Osteocyte (in vitro differentiated cells): ENCODE measurements around the gene CFAP100. TPM values are rescaled to one million over a fixed set of nuclear protein-coding genes. Genes with fewer than 3 reads are reported as not detected.
A peak's percentile ranks its signal among the peaks of the same experiment; 100 is the strongest.

Experiments
- DNase-seq: peaks from one replicate; pipeline ENCODE4 v3.0.0; 2021; ENCODE audit warnings: mixed read lengths; ENCODE audit not compliant: unreplicated experiment; ENCODE audit errors: extremely low spot score
- H3K27ac Mint-ChIP-seq: one replicate; pipeline ENCODE4 v1.8.0; 2021; ENCODE audit warnings: mild to moderate bottlenecking, mixed read lengths; ENCODE audit not compliant: unreplicated experiment
- H3K27me3 Mint-ChIP-seq: one replicate; pipeline ENCODE4 v1.8.0; 2021; ENCODE audit warnings: mixed read lengths; ENCODE audit not compliant: unreplicated experiment
- H3K36me3 Mint-ChIP-seq: one replicate; pipeline ENCODE4 v1.8.0; 2021; ENCODE audit warnings: mixed read lengths; ENCODE audit not compliant: unreplicated experiment
- H3K4me1 Mint-ChIP-seq: one replicate; pipeline ENCODE4 v1.8.0; 2021; ENCODE audit warnings: mixed read lengths; ENCODE audit not compliant: unreplicated experiment
- H3K4me3 Mint-ChIP-seq: one replicate; pipeline ENCODE4 v1.8.0; 2021; ENCODE audit warnings: mild to moderate bottlenecking, moderate library complexity, mixed read lengths; ENCODE audit not compliant: unreplicated experiment
- H3K9me3 Mint-ChIP-seq: one replicate; pipeline ENCODE4 v1.8.0; 2021; ENCODE audit warnings: mixed read lengths; ENCODE audit not compliant: unreplicated experiment
- total RNA-seq: library from RNA; stranded (reverse); gene quantifications from 2 replicates; pipeline ENCODE4 v1.2.1, GENCODE V29; 2021
- TF ChIP-seq, protein P1 (sequence below): fragments of 200-600 bp; sonication (generic); IDR thresholded peaks from 2 replicates; pipeline ENCODE4 v1.5.0; 2021; ENCODE audit warnings: antibody characterized with exemption, mild to moderate bottlenecking, moderate library complexity

CFAP100 gene
- total RNA-seq, 1 donor from 2014 or later: not detected

- H3K9me3 Mint-ChIP-seq: no peaks in the 10 kb centered on the region
- TF ChIP-seq, protein P1, sequence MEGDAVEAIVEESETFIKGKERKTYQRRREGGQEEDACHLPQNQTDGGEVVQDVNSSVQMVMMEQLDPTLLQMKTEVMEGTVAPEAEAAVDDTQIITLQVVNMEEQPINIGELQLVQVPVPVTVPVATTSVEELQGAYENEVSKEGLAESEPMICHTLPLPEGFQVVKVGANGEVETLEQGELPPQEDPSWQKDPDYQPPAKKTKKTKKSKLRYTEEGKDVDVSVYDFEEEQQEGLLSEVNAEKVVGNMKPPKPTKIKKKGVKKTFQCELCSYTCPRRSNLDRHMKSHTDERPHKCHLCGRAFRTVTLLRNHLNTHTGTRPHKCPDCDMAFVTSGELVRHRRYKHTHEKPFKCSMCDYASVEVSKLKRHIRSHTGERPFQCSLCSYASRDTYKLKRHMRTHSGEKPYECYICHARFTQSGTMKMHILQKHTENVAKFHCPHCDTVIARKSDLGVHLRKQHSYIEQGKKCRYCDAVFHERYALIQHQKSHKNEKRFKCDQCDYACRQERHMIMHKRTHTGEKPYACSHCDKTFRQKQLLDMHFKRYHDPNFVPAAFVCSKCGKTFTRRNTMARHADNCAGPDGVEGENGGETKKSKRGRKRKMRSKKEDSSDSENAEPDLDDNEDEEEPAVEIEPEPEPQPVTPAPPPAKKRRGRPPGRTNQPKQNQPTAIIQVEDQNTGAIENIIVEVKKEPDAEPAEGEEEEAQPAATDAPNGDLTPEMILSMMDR: no peak
- peak overlapping the region; percentile 88 for H3K4me3 Mint-ChIP-seq
- H3K27ac Mint-ChIP-seq: peak overlapping the region; percentile 76
- H3K27me3 Mint-ChIP-seq: no peaks in the 10 kb centered on the region
- no peak for DNase-seq
- H3K4me1 Mint-ChIP-seq: peaks cover 37% of the 10 kb centered on the region
- peaks cover 40% of the 10 kb centered on the region for H3K36me3 Mint-ChIP-seq
These were observed 77.7 kb downstream of the CFAP100 start for GRCh38 chr3:126472277-126473006.

GRCh38 chr3:126473292-126474168 lies 78.8 kb downstream of the CFAP100 start:
- TF ChIP-seq, protein P1: no peak
- peaks cover 32% of the 10 kb centered on the region for H3K36me3 Mint-ChIP-seq
- H3K27ac Mint-ChIP-seq: peak overlapping the region; percentile 57
- H3K9me3 Mint-ChIP-seq: no peaks in the 10 kb centered on the region
- H3K27me3 Mint-ChIP-seq: no peaks in the 10 kb centered on the region
- DNase-seq: no peak
- peak overlapping the region; percentile 88 for H3K4me3 Mint-ChIP-seq
- peaks cover 37% of the 10 kb centered on the region for H3K4me1 Mint-ChIP-seq

DNA sequence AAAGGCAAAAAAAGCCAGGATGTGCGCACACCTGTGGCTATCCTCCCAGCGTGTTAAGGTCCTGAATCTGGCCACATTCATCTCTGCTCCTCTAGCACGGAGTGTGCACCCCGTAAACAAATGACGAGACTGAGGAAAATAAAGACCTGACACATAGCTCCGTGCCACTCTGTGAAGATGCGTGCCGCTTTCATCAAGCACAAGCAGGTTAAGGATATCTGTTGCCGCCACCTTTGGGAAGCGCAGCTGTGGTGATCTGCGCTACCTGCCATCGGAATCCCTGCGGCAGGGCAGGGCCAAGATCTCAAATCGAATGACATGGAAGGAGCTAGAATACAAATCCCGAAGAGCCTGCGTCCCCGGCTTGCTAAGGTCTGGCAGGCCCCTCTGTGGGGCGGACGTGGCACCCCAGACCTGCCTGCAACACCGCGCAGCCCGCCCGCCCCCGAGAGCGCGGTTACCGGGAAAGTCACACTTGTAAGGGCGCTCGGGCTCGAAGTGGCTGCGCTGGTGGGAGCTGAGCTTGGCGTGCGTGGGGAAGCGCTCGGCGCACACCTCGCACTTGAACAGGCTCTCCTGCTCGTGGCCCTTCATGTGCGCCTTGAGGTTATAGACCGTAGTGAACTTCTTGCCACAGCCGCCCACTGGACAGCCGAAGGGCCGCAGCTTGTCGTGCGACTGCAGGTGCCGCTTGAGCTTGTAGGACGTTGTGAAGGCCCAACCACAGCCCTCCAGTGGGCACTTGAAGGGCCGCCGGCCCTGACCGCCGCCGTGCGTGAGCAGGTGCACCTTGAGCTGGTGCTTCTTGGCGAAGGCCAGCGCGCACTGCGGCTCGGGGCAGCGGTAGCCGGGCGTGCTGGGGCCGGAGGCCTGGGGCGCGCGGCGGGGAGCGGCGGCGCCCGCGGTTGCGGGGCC lies 80.0 kb downstream of the CFAP100 start:
- Mint-ChIP-seq H3K9me3 (no peaks in the 10 kb centered on the region), H3K27ac (peak overlapping the region; percentile 81), H3K36me3 (peaks cover 20% of the 10 kb centered on the region), H3K4me1 (peaks cover 37% of the 10 kb centered on the region), H3K27me3 (no peaks in the 10 kb centered on the region), H3K4me3 (peak overlapping the region; percentile 88)
- no peak for DNase-seq
- TF ChIP-seq, protein P1: no peak

DNA sequence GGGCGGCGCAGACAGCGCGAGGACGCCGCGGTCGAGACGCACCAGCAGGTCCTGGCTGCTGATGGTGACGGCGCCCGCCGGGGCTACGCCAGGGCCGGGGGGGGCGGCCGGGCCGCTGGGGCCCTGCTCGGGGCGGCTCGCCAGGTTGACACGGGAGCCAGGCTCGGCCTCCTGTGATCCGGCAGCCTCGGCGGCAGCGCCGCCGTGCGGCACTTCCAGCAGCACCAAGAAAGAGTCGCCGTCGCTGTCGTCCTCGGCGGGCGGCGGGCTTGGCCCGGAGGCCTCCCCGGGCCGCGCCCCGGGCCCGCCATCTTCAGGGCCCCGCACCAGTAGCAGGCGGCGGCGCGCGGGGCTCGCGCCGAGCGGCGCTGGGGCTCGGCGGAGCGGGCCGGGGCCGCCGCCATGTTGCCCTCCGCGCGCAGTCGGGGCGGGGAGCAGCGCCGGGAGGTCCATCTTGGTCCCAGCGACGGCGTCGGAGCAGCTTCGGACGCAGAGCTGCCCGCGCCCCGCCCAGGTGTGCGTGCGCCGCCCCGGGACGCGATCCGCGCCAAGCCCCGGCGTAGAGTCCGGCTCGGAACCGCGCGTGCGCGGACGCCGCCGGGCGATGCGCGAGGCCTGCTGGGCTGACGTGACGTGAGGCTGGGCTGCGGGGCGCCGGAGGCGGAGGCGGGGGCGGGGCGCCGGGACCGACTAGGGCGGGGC lies 80.9 kb downstream of the CFAP100 start, which contains the start of gene ZXDC:
ZXDC (minus strand) TSS at position 479 of the 702 bp plus-strand sequence; CDS start at position 453, 26 bp downstream.
- Mint-ChIP-seq H3K27me3 (no peaks in the 10 kb centered on the region), H3K4me1 (peaks cover 37% of the 10 kb centered on the region), H3K36me3 (peaks cover 13% of the 10 kb centered on the region), H3K27ac (peak within 1 kb of the TSS; percentile 81), H3K4me3 (peak within 1 kb of the TSS; percentile 88), H3K9me3 (no peaks in the 10 kb centered on the region)
- TF ChIP-seq, protein P1: peak; percentile 59
- peak; percentile 99 for DNase-seq
